DND-41 (cell line): ENCODE measurements around the gene SULT2B1.

ENCODE experiments used
- ATAC-seq: fragments of 200-7000 bp; cut with Tn5 transposase; 3 replicates; pipeline ENCODE4 v1.9.1; 2021; ENCODE audit warnings: low read depth; ENCODE audit not compliant: insufficient read depth
- DNase-seq: peaks from one replicate; pipeline ENCODE4 v3.0.0-alpha.2; 2020
- H2AFZ ChIP-seq: 2 replicates; pipeline ENCODE4 v1.6.0; 2012; ENCODE audit warnings: low read depth, low read length
- H3K27ac ChIP-seq: 2 replicates; pipeline ENCODE4 v1.5.1; 2012; ENCODE audit warnings: low read length, inconsistent platforms
- H3K27me3 ChIP-seq: fragments of 200-600 bp; sonication (generic); 2 replicates; pipeline ENCODE4 v1.6.0; 2012; ENCODE audit warnings: low read length, mild to moderate bottlenecking, inconsistent platforms; ENCODE audit not compliant: insufficient read depth, poor library complexity
- H3K36me3 ChIP-seq: 2 replicates; pipeline ENCODE4 v1.5.1; 2012; ENCODE audit warnings: low read length, inconsistent platforms; ENCODE audit not compliant: insufficient read depth
- H3K4me1 ChIP-seq: 2 replicates; pipeline ENCODE4 v1.5.1; 2012; ENCODE audit warnings: mild to moderate bottlenecking, low read length; ENCODE audit not compliant: insufficient read depth
- H3K4me2 ChIP-seq: 2 replicates; pipeline ENCODE4 v1.6.0; 2012; ENCODE audit warnings: mild to moderate bottlenecking, moderate library complexity, low read length, inconsistent platforms; ENCODE audit not compliant: insufficient read depth
- H3K4me3 ChIP-seq, 2 experiments: fragments of 200-600 bp in 1 of 2; shearing (Covaris generic) in 1 of 2; 2 replicates each; pipeline ENCODE4 v1.5.1; 2012 to 2016; ENCODE audit warnings: inconsistent platforms in 2 of 2, low read length in 2 of 2, mild to moderate bottlenecking in 2 of 2, low read depth in 1 of 2, moderate library complexity in 1 of 2
- H3K79me2 ChIP-seq: 2 replicates; pipeline ENCODE4 v1.6.0; 2012; ENCODE audit warnings: low read length, inconsistent platforms; ENCODE audit not compliant: insufficient read depth
- H3K9ac ChIP-seq: 2 replicates; pipeline ENCODE4 v1.6.0; 2012; ENCODE audit warnings: low read depth, mild to moderate bottlenecking, inconsistent platforms, low read length, moderate library complexity
- H3K9me3 ChIP-seq: 2 replicates; pipeline ENCODE4 v1.5.1; 2012; ENCODE audit warnings: low read length, moderate library complexity, mild to moderate bottlenecking, inconsistent platforms; ENCODE audit not compliant: insufficient read depth, severe bottlenecking
- H4K20me1 ChIP-seq: 2 replicates; pipeline ENCODE4 v1.6.0; 2012; ENCODE audit warnings: low read length; ENCODE audit not compliant: insufficient read depth
- EZH2 ChIP-seq: IDR thresholded peaks from 3 replicates; pipeline ENCODE4 v1.6.1; 2012; ENCODE audit warnings: borderline replicate concordance, low read depth, mild to moderate bottlenecking, moderate library complexity, low read length, inconsistent platforms; ENCODE audit not compliant: severe bottlenecking
- TF ChIP-seq, protein P1 (sequence below): IDR thresholded peaks from 2 replicates; pipeline ENCODE4 v1.5.1; 2012; ENCODE audit warnings: borderline replicate concordance, low read length, moderate library complexity, mild to moderate bottlenecking; ENCODE audit not compliant: poor library complexity, severe bottlenecking; ENCODE audit errors: extremely low read depth

The SULT2B1 gene

DNA sequence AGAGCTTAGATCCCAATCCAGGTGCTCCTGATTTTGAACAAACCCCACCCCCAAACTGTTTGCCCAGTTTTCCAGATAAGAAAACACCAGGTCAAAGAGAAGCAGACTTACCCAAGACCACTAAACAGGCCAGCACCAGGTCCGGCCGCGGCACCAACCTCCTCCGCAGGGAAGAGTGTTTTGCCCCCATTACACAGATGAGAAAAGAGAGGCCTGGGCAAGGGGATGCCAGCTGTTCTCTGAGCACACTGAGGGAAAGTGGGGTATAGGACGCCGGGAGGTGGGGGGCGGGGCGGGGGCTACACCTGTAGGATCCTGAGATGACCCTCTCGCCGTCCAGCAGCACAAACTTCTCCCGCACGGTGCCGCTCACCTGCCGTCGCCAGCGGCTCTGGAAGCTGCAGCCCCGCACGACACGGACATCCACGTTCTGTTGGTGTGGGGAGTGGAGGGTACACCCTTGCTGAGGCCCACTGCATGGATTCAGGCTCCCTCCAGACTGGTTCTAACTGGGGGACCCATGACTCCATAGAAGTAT is 57.7 kb downstream of the SULT2B1 start:
- no peaks in the 10 kb centered on the region for H3K4me1 ChIP-seq
- DNase-seq (no peak), ATAC-seq (no peak)
- no peak overlapping the region for H2AFZ ChIP-seq
- no peaks in the 10 kb centered on the region for H3K36me3 ChIP-seq
- no peak overlapping the region for H3K4me2 ChIP-seq
- no peak overlapping the region for H3K4me3 ChIP-seq
- H4K20me1 ChIP-seq = peaks cover 12% of the 10 kb centered on the region; the same call in 1 of the 2 replicates
- H3K27ac ChIP-seq = no peak overlapping the region
- no peak overlapping the region for H3K9ac ChIP-seq
- H3K79me2 ChIP-seq = no peaks in the 10 kb centered on the region
- no peaks in the 10 kb centered on the region for H3K9me3 ChIP-seq
- no peak for TF ChIP-seq EZH2
- TF ChIP-seq, protein P1, sequence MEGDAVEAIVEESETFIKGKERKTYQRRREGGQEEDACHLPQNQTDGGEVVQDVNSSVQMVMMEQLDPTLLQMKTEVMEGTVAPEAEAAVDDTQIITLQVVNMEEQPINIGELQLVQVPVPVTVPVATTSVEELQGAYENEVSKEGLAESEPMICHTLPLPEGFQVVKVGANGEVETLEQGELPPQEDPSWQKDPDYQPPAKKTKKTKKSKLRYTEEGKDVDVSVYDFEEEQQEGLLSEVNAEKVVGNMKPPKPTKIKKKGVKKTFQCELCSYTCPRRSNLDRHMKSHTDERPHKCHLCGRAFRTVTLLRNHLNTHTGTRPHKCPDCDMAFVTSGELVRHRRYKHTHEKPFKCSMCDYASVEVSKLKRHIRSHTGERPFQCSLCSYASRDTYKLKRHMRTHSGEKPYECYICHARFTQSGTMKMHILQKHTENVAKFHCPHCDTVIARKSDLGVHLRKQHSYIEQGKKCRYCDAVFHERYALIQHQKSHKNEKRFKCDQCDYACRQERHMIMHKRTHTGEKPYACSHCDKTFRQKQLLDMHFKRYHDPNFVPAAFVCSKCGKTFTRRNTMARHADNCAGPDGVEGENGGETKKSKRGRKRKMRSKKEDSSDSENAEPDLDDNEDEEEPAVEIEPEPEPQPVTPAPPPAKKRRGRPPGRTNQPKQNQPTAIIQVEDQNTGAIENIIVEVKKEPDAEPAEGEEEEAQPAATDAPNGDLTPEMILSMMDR = no peak
- H3K27me3 ChIP-seq = no peaks in the 10 kb centered on the region

DNA sequence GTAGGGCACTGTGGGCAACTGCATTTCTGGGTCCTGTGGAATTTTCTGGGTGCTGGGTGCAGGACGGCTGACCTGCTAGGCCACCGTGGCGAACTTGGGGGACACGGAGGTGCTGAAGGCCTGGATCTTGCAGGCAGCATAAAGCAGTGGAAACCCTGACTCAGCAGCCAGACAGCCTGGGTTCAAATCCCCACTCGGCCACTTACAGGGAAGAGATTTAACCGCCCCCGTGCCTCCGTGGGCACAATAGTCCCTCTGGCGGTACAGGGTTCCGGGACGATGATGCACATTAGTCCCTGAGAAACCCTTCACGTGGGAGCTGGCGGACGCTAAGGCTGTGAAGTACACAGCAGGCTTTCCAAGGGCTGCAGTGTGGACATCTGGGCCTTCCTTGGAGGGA is 59.9 kb downstream of the SULT2B1 start:
- DNase-seq = no peak
- Histone ChIP-seq H3K9me3 (no peaks in the 10 kb centered on the region), H2AFZ (no peak overlapping the region), H4K20me1 (peaks cover 33% of the 10 kb centered on the region), H3K4me1 (peaks cover 6% of the 10 kb centered on the region), H3K36me3 (peaks cover 21% of the 10 kb centered on the region), H3K27ac (no peak overlapping the region), H3K27me3 (no peaks in the 10 kb centered on the region), H3K79me2 (peaks cover 15% of the 10 kb centered on the region), H3K9ac (no peak overlapping the region), H3K4me2 (no peak overlapping the region), H3K4me3 (no peak overlapping the region)
- no peak for ATAC-seq
- TF ChIP-seq, protein P1 = no peak
- no peak for TF ChIP-seq EZH2

DNA sequence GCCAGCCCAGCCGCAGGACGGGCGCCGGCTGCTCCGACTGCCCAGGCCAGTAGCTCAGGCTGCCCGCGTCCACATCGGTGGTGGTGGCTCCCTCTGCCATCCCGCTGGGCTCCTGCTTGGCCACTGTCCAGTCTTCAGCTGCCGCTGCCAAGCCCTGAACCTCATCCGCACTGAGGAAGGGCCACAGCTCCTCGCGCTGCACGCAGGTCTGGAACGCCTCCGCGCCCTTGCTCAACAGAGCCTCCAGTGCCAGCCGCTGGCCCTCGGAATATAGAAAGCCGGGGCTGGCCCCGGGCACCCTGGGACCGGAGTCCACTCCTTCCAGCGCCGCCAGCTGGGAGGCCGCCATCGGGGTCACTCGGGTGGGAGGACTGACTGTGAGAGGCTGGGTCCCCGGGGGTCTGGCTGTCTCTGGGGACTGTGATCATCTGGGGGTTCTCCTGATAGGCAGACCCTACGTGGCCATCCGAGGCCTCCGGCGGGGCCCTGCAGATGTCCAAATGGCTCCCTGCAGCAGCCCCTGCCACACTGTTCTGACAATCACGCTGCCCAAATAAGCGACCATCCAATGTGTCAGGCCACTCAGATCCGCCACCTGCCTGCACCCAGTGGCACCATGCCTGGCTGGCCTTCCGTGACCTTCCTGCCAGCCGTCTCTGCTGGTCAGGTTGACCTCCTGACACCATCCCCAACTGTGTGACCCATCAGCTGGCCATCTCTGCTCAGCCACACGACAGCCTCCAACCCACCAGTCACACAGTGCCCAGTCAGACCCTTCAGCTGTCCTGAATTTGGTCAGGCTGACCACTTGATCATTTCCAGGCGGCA is 61.3 kb downstream of the SULT2B1 start:
- Histone ChIP-seq H2AFZ (no peak overlapping the region), H3K4me2 (no peak overlapping the region), H3K9me3 (no peaks in the 10 kb centered on the region), H3K9ac (no peak overlapping the region), H3K36me3 (peaks cover 34% of the 10 kb centered on the region), H3K4me3 (no peak overlapping the region), H3K27ac (no peak overlapping the region), H3K4me1 (peaks cover 20% of the 10 kb centered on the region), H3K79me2 (peaks cover 29% of the 10 kb centered on the region), H3K27me3 (no peaks in the 10 kb centered on the region), H4K20me1 (peaks cover 46% of the 10 kb centered on the region)
- TF ChIP-seq, protein P1 = no peak
- no peak for TF ChIP-seq EZH2
- DNase-seq = no peak
- ATAC-seq = no peak
